NT2/D1 (cell line): ENCODE measurements around the gene AKR1E2.

Source experiments
- DNase-seq: peaks from one replicate; pipeline ENCODE4 v3.0.0-alpha.2; 2011; ENCODE audit warnings: low read depth, low spot score
- H3K27me3 ChIP-seq: 2 replicates; pipeline ENCODE4 v1.6.0; 2011; ENCODE audit warnings: mild to moderate bottlenecking; ENCODE audit not compliant: insufficient read length, insufficient read depth
- H3K36me3 ChIP-seq: 2 replicates; pipeline ENCODE4 v1.6.1; 2011; ENCODE audit warnings: mild to moderate bottlenecking, low read length, mixed read lengths; ENCODE audit not compliant: insufficient read depth, insufficient read length
- H3K4me1 ChIP-seq: 2 replicates; pipeline ENCODE4 v1.5.1; 2011; ENCODE audit not compliant: insufficient read depth, insufficient read length
- H3K4me3 ChIP-seq: 2 replicates; pipeline ENCODE4 v1.5.1; 2011; ENCODE audit warnings: low read depth; ENCODE audit not compliant: insufficient read length
- H3K9ac ChIP-seq: 2 replicates; pipeline ENCODE4 v1.6.0; 2011; ENCODE audit warnings: low read depth; ENCODE audit not compliant: insufficient read length
- H3K9me3 ChIP-seq: 2 replicates; pipeline ENCODE4 v1.5.1; 2011; ENCODE audit warnings: mild to moderate bottlenecking, low read length; ENCODE audit not compliant: insufficient read depth
- SUZ12 ChIP-seq: IDR thresholded peaks from 2 replicates; pipeline ENCODE4 v1.6.1; 2011; ENCODE audit not compliant: insufficient read length, insufficient read depth; ENCODE audit errors: extremely low read depth
- YY1 ChIP-seq: IDR thresholded peaks from 2 replicates; pipeline ENCODE4 v1.6.1; 2011; ENCODE audit not compliant: insufficient read length, insufficient read depth
- ZNF274 ChIP-seq: IDR thresholded peaks from 2 replicates; pipeline ENCODE4 v1.6.1; 2011; ENCODE audit warnings: mild to moderate bottlenecking, low read depth, low read length

Gene AKR1E2

GRCh38 chr10:4825868-4826791 is at the start of gene AKR1E2:
Gene AKR1E2 (plus strand): TSS chr10:4826207. CDS start chr10:4826325, 118 bp downstream.
- Histone ChIP-seq H3K9me3 (peaks cover 11% of the 10 kb centered on the region), H3K4me1 (no peaks in the 10 kb centered on the region), H3K27me3 (no peaks in the 10 kb centered on the region), H3K4me3 (peak within 1 kb of the TSS; percentile 45), H3K9ac (peak within 1 kb of the TSS; percentile 56), H3K36me3 (peaks cover 10% of the 10 kb centered on the region)
- DNase-seq, result peak; percentile 70
- TF ChIP-seq ZNF274 (no peak), YY1 (no peak), SUZ12 (no peak)

GRCh38 chr10:4776234-4776638 is 49.8 kb upstream of the AKR1E2 start:
- Histone ChIP-seq H3K27me3 (no peaks in the 10 kb centered on the region), H3K9me3 (no peaks in the 10 kb centered on the region), H3K9ac (no peak overlapping the region), H3K4me1 (no peaks in the 10 kb centered on the region), H3K36me3 (no peaks in the 10 kb centered on the region), H3K4me3 (no peak overlapping the region)
- DNase-seq, result no peak
- TF ChIP-seq ZNF274, result no peak
- TF ChIP-seq YY1, result no peak
- no peak for TF ChIP-seq SUZ12

GRCh38 chr10:4778761-4779160 is 47.2 kb upstream of the AKR1E2 start:
- H3K36me3 ChIP-seq, result no peaks in the 10 kb centered on the region
- H3K27me3 ChIP-seq, result no peaks in the 10 kb centered on the region
- no peaks in the 10 kb centered on the region for H3K4me1 ChIP-seq
- no peak overlapping the region for H3K4me3 ChIP-seq
- no peaks in the 10 kb centered on the region for H3K9me3 ChIP-seq
- TF ChIP-seq SUZ12 (no peak), YY1 (no peak), ZNF274 (no peak)
- no peak for DNase-seq
- no peak overlapping the region for H3K9ac ChIP-seq

GRCh38 chr10:4780091-4780490 is 45.9 kb upstream of the AKR1E2 start:
- H3K27me3 ChIP-seq, result no peaks in the 10 kb centered on the region
- DNase-seq, result no peak
- H3K36me3 ChIP-seq, result no peaks in the 10 kb centered on the region
- no peak overlapping the region for H3K4me3 ChIP-seq
- H3K4me1 ChIP-seq, result no peaks in the 10 kb centered on the region
- no peaks in the 10 kb centered on the region for H3K9me3 ChIP-seq
- H3K9ac ChIP-seq, result no peak overlapping the region
- TF ChIP-seq YY1 (no peak), ZNF274 (no peak), SUZ12 (no peak)

GRCh38 chr10:4780782-4781181 is 45.2 kb upstream of the AKR1E2 start:
- H3K9me3 ChIP-seq, result no peaks in the 10 kb centered on the region
- H3K9ac ChIP-seq, result no peak overlapping the region
- DNase-seq, result no peak
- H3K27me3 ChIP-seq, result no peaks in the 10 kb centered on the region
- TF ChIP-seq ZNF274 (no peak), SUZ12 (no peak), YY1 (no peak)
- H3K4me1 ChIP-seq, result no peaks in the 10 kb centered on the region
- no peak overlapping the region for H3K4me3 ChIP-seq
- no peaks in the 10 kb centered on the region for H3K36me3 ChIP-seq

- H3K4me3 ChIP-seq, result no peak overlapping the region
- H3K4me1 ChIP-seq, result no peaks in the 10 kb centered on the region
- H3K9me3 ChIP-seq, result no peaks in the 10 kb centered on the region
- H3K27me3 ChIP-seq, result no peaks in the 10 kb centered on the region
- no peaks in the 10 kb centered on the region for H3K36me3 ChIP-seq
- TF ChIP-seq SUZ12, result no peak
- H3K9ac ChIP-seq, result no peak overlapping the region
- no peak for DNase-seq
These were observed 44.1 kb upstream of the AKR1E2 start for GRCh38 chr10:4781955-4782354.

GRCh38 chr10:4784667-4785333 is 41.2 kb upstream of the AKR1E2 start:
- no peak overlapping the region for H3K4me3 ChIP-seq
- no peaks in the 10 kb centered on the region for H3K9me3 ChIP-seq
- no peak overlapping the region for H3K9ac ChIP-seq
- no peaks in the 10 kb centered on the region for H3K4me1 ChIP-seq
- TF ChIP-seq YY1 (no peak), SUZ12 (no peak), ZNF274 (no peak)
- no peak for DNase-seq
- no peaks in the 10 kb centered on the region for H3K36me3 ChIP-seq
- no peaks in the 10 kb centered on the region for H3K27me3 ChIP-seq
